Right cardiac atrium (tissue), 5 donors: ENCODE results near the gene TWNK. TPM values are rescaled to one million over a fixed set of nuclear protein-coding genes. Genes with fewer than 3 reads are reported as not detected.

Experiments
- ATAC-seq, 2 donors: fragments of 200-7000 bp; cut with Tn5 transposase; one replicate each; pipeline versions ENCODE4 v1.8.0 to v1.9.1; 2020; ENCODE audit warnings: moderate library complexity in 2 of 2, mild to moderate bottlenecking in 1 of 2
- DNase-seq, 3 donors: peaks; one replicate each; pipeline ENCODE4 v3.0.0-alpha.2; 2020
- H3K27ac ChIP-seq: one replicate; pipeline ENCODE4 v1.5.1; 2013; ENCODE audit warnings: mild to moderate bottlenecking, low read length, control low read depth, moderate library complexity
- H3K27me3 ChIP-seq: one replicate; pipeline ENCODE4 v1.6.1; 2013; ENCODE audit not compliant: control insufficient read depth, insufficient read depth
- H3K4me1 ChIP-seq: one replicate; pipeline ENCODE4 v1.6.1; 2013; ENCODE audit warnings: low read length; ENCODE audit not compliant: control insufficient read depth, insufficient read depth
- H3K4me3 ChIP-seq: one replicate; pipeline ENCODE4 v1.5.1; 2013; ENCODE audit warnings: low read length, control low read depth
- H3K9me3 ChIP-seq: one replicate; pipeline ENCODE4 v1.6.1; 2013; ENCODE audit warnings: low read length; ENCODE audit not compliant: control insufficient read depth
- WGBS: extraction: QIAGEN DNeasy Blood & Tissue Kit; methylation state at CpG from one replicate; pipeline ENCODE4 v1.1.7; 2013; 5-methylcytosine and 5-hydroxymethylcytosine counted together
- intact Hi-C, 4 donors: fragments of 100-400 bp; cut with DNase I; formaldehyde crosslinking; loops; one replicate each; pipeline versions ENCODE4 v1.11.0 to v1.14.0; 2022 to 2023
- polyA plus RNA-seq: library from polyadenylated mRNA; stranded (reverse); fragments of 200-250 nt; gene quantifications from one replicate; pipeline ENCODE4 v1.2.3, GENCODE V29; 2013
- total RNA-seq, 4 donors: library from RNA; stranded (reverse); fragmentation: NEBNext Ultra II Directional; extraction: Animal tissue kit (Norgen Biotek cat#: 25700); gene quantifications; one replicate each; pipeline ENCODE4 v1.2.1, GENCODE V29; 2021
- donor health status: healthy with polysubstance abuse.
- donor health status: DM: no; HTN: yes; CAD: no.
- donor health status: DM: no; HTN: no; CAD: no.
- donor health status: DM: no; HTN: yes; CAD: no; lungs with severe emphysema.
- donor health status: DM: yes; HTN: yes; CAD: no.

TWNK gene
- total and polyA plus RNA-seq, 5 donors, result 4.3 to 7.5 (median 4.9) TPM

- WGBS, result 1% methylated on average over 25 of the region's 25 CpGs
- Histone ChIP-seq H3K4me1 (peaks cover 13% of the 10 kb centered on the region), H3K27me3 (no peaks in the 10 kb centered on the region), H3K9me3 (no peaks in the 10 kb centered on the region), H3K27ac (peak overlapping the region; percentile 97), H3K4me3 (peak overlapping the region; percentile 89)
- intact Hi-C loops, result no loop called here
- DNase-seq, result peak; percentile 84 to 94 (median 94)
- ATAC-seq, result peak; percentile 60 to 62
Observed at GRCh38 chr10:100998183-100998990, 11.0 kb downstream of the TWNK start.

GRCh38 chr10:100998991-100999741, 11.8 kb downstream of the TWNK start:
- peak; percentile 88 to 95 (median 94) for DNase-seq
- Histone ChIP-seq H3K27me3 (no peaks in the 10 kb centered on the region), H3K27ac (peak overlapping the region; percentile 97), H3K9me3 (no peaks in the 10 kb centered on the region), H3K4me1 (peaks cover 13% of the 10 kb centered on the region), H3K4me3 (peak overlapping the region; percentile 89)
- WGBS, result under 1% methylated on average over 83 of the region's 83 CpGs
- ATAC-seq, result peak; percentile 78 to 80
- intact Hi-C loops, result no loop called here

- Histone ChIP-seq H3K4me1 (peaks cover 13% of the 10 kb centered on the region), H3K27ac (peak within 1 kb of the TSS; percentile 97), H3K9me3 (no peaks in the 10 kb centered on the region), H3K4me3 (peak within 1 kb of the TSS; percentile 89), H3K27me3 (no peaks in the 10 kb centered on the region)
- ATAC-seq, result no peak
- DNase-seq, result no peak
- under 1% methylated on average over 44 of the region's 44 CpGs for WGBS
- intact Hi-C loops, result no loop called here
Observed at GRCh38 chr10:100999742-101000126, 12.4 kb downstream of the TWNK start, which contains the start of gene LZTS2. Gene LZTS2 (plus strand): TSS chr10:100999808. CDS start chr10:101002539, 2,731 bp downstream.

- intact Hi-C loops, result no loop called here
- no peaks in the 10 kb centered on the region for H3K9me3 ChIP-seq
- peaks cover 13% of the 10 kb centered on the region for H3K4me1 ChIP-seq
- ATAC-seq (no peak), DNase-seq (peak in 2 of 3 donors; percentile 79 to 82)
- peak overlapping the region; percentile 97 for H3K27ac ChIP-seq
- peak overlapping the region; percentile 89 for H3K4me3 ChIP-seq
- no peaks in the 10 kb centered on the region for H3K27me3 ChIP-seq
- WGBS, result 3% methylated on average over 19 of the region's 19 CpGs
Observed at GRCh38 chr10:101000127-101000914, 13.0 kb downstream of the TWNK start.

GRCh38 chr10:101000915-101001658, 13.7 kb downstream of the TWNK start:
- Histone ChIP-seq H3K4me3 (peak overlapping the region; percentile 89), H3K27me3 (no peaks in the 10 kb centered on the region), H3K4me1 (peaks cover 13% of the 10 kb centered on the region), H3K9me3 (no peaks in the 10 kb centered on the region), H3K27ac (peak overlapping the region; percentile 97)
- DNase-seq (peak; percentile 93 to 96 (median 94)), ATAC-seq (peak; percentile 55 to 60)
- 10% methylated on average over 12 of the region's 12 CpGs for WGBS
- intact Hi-C loops, result no loop called here

- peak overlapping the region; percentile 68 for H3K27ac ChIP-seq
- 55% methylated on average over 5 of the region's 5 CpGs for WGBS
- intact Hi-C loops, result no loop called here
- no peaks in the 10 kb centered on the region for H3K9me3 ChIP-seq
- no peaks in the 10 kb centered on the region for H3K27me3 ChIP-seq
- no peak overlapping the region for H3K4me3 ChIP-seq
- no peak for DNase-seq
- peaks cover 13% of the 10 kb centered on the region for H3K4me1 ChIP-seq
- ATAC-seq, result no peak
Observed at GRCh38 chr10:101001659-101002035, 14.3 kb downstream of the TWNK start.

GRCh38 chr10:101002456-101002855, 15.1 kb downstream of the TWNK start:
- H3K27me3 ChIP-seq, result no peaks in the 10 kb centered on the region
- WGBS, result 62% methylated on average over 11 of the region's 11 CpGs
- no peak for ATAC-seq
- H3K27ac ChIP-seq, result no peak overlapping the region
- no peak for DNase-seq
- H3K4me1 ChIP-seq, result peaks cover 13% of the 10 kb centered on the region
- intact Hi-C loops, result no loop called here
- no peak overlapping the region for H3K4me3 ChIP-seq
- H3K9me3 ChIP-seq, result no peaks in the 10 kb centered on the region

GRCh38 chr10:101003639-101004206, 16.4 kb downstream of the TWNK start:
- Histone ChIP-seq H3K4me3 (no peak overlapping the region), H3K27ac (no peak overlapping the region), H3K27me3 (no peaks in the 10 kb centered on the region), H3K9me3 (no peaks in the 10 kb centered on the region), H3K4me1 (peaks cover 9% of the 10 kb centered on the region)
- intact Hi-C loops, result no loop called here
- DNase-seq (no peak), ATAC-seq (no peak)
- 88% methylated on average over 18 of the region's 18 CpGs for whole genome bisulfite sequencing

GRCh38 chr10:101005361-101005760, 18.0 kb downstream of the TWNK start:
- 81% methylated on average over 23 of the region's 23 CpGs for WGBS
- Histone ChIP-seq H3K4me1 (peaks cover 7% of the 10 kb centered on the region), H3K27me3 (no peaks in the 10 kb centered on the region), H3K9me3 (no peaks in the 10 kb centered on the region), H3K27ac (no peak overlapping the region), H3K4me3 (no peak overlapping the region)
- ATAC-seq (no peak), DNase-seq (no peak)
- intact Hi-C loops, result no loop called here
